ENCODE results near the gene SH3BP4. TPM values are rescaled to one million over a fixed set of nuclear protein-coding genes. Genes with fewer than 3 reads are reported as not detected.

SH3BP4 gene
- total RNA-seq, 1 donor from 2014 or later: 51.9 TPM

GRCh38 chr2:235066490-235066889 is 114.7 kb downstream of the SH3BP4 start:
- no peaks in the 10 kb centered on the region for H3K27me3 Mint-ChIP-seq (ENCODE audit: low read depth)
- H3K4me3 Mint-ChIP-seq (ENCODE audit: unreplicated experiment): no peak overlapping the region
- peaks cover 30% of the 10 kb centered on the region for H3K4me1 Mint-ChIP-seq (ENCODE audit: low read depth)
- no peaks in the 10 kb centered on the region for H3K36me3 Mint-ChIP-seq (ENCODE audit: low read depth)
- peaks cover 10% of the 10 kb centered on the region for H3K9me3 Mint-ChIP-seq (ENCODE audit: low read depth)
- H3K27ac Mint-ChIP-seq (ENCODE audit: unreplicated experiment): peak overlapping the region; percentile 86
- TF ChIP-seq CTCF (IDR thresholded peaks at IDR 0.05): no peak
- no peak for DNase-seq (ENCODE audit: low spot score)

- Mint-ChIP-seq H3K27me3 (ENCODE audit: low read depth) (no peaks in the 10 kb centered on the region), H3K4me1 (ENCODE audit: low read depth) (peaks cover 30% of the 10 kb centered on the region), H3K4me3 (ENCODE audit: unreplicated experiment) (no peak overlapping the region), H3K27ac (ENCODE audit: unreplicated experiment) (peak overlapping the region; percentile 86), H3K36me3 (ENCODE audit: low read depth) (no peaks in the 10 kb centered on the region), H3K9me3 (ENCODE audit: low read depth) (peaks cover 10% of the 10 kb centered on the region)
- no peak for TF ChIP-seq CTCF (IDR thresholded peaks at IDR 0.05)
- DNase-seq (ENCODE audit: low spot score): no peak
Observed at GRCh38 chr2:235066895-235067294, 115.1 kb downstream of the SH3BP4 start.

GRCh38 chr2:235068701-235069100 is 116.9 kb downstream of the SH3BP4 start:
- Mint-ChIP-seq H3K36me3 (ENCODE audit: low read depth) (no peaks in the 10 kb centered on the region), H3K27me3 (ENCODE audit: low read depth) (no peaks in the 10 kb centered on the region), H3K27ac (ENCODE audit: unreplicated experiment) (no peak overlapping the region), H3K4me1 (ENCODE audit: low read depth) (peaks cover 30% of the 10 kb centered on the region), H3K4me3 (ENCODE audit: unreplicated experiment) (no peak overlapping the region), H3K9me3 (ENCODE audit: low read depth) (peaks cover 10% of the 10 kb centered on the region)
- TF ChIP-seq CTCF (IDR thresholded peaks at IDR 0.05): no peak
- DNase-seq (ENCODE audit: low spot score): no peak

GRCh38 chr2:235070063-235070706 is 118.4 kb downstream of the SH3BP4 start:
- H3K9me3 Mint-ChIP-seq (ENCODE audit: low read depth): peaks cover 10% of the 10 kb centered on the region
- H3K27ac Mint-ChIP-seq (ENCODE audit: unreplicated experiment): no peak overlapping the region
- H3K36me3 Mint-ChIP-seq (ENCODE audit: low read depth): no peaks in the 10 kb centered on the region
- DNase-seq (ENCODE audit: low spot score): no peak
- H3K4me3 Mint-ChIP-seq (ENCODE audit: unreplicated experiment): no peak overlapping the region
- peaks cover 24% of the 10 kb centered on the region for H3K4me1 Mint-ChIP-seq (ENCODE audit: low read depth)
- H3K27me3 Mint-ChIP-seq (ENCODE audit: low read depth): no peaks in the 10 kb centered on the region
- TF ChIP-seq CTCF (IDR thresholded peaks at IDR 0.05): no peak

GRCh38 chr2:235073868-235074413 is 122.1 kb downstream of the SH3BP4 start:
- peaks cover 10% of the 10 kb centered on the region for H3K9me3 Mint-ChIP-seq (ENCODE audit: low read depth)
- H3K27me3 Mint-ChIP-seq (ENCODE audit: low read depth): no peaks in the 10 kb centered on the region
- H3K4me3 Mint-ChIP-seq (ENCODE audit: unreplicated experiment): no peak overlapping the region
- no peak for DNase-seq (ENCODE audit: low spot score)
- TF ChIP-seq CTCF (IDR thresholded peaks at IDR 0.05): no peak
- peaks cover 9% of the 10 kb centered on the region for H3K4me1 Mint-ChIP-seq (ENCODE audit: low read depth)
- H3K27ac Mint-ChIP-seq (ENCODE audit: unreplicated experiment): no peak overlapping the region
- H3K36me3 Mint-ChIP-seq (ENCODE audit: low read depth): no peaks in the 10 kb centered on the region
